MM.1S (cell line): Measurements from ENCODE around the gene SEC24C.

Source experiments
- DNase-seq: peaks from one replicate; pipeline ENCODE4 v3.0.0-alpha.2; 2015
- H2AFZ ChIP-seq: fragments of 300-600 bp; sonication (generic); 2 replicates; pipeline ENCODE4 v1.6.0; 2016; ENCODE audit warnings: antibody characterized with exemption, low read length
- H3F3A ChIP-seq: fragments of 300-600 bp; sonication (generic); 2 replicates; pipeline ENCODE4 v1.6.1; 2016; ENCODE audit warnings: mild to moderate bottlenecking, antibody characterized with exemption, low read length, moderate library complexity, mixed read lengths; ENCODE audit not compliant: insufficient read depth
- H3K27ac ChIP-seq: fragments of 300-600 bp; sonication (generic); 2 replicates; pipeline ENCODE4 v1.5.1; 2016; ENCODE audit warnings: mild to moderate bottlenecking, low read length
- H3K27me3 ChIP-seq: fragments of 300-600 bp; sonication (generic); replicated peaks from 2 replicates; pipeline ENCODE4 v1.6.0; 2016; ENCODE audit warnings: low read length; ENCODE audit not compliant: insufficient read depth
- H3K36me3 ChIP-seq: fragments of 300-600 bp; sonication (generic); replicated peaks from 2 replicates; pipeline ENCODE4 v1.6.1; 2016; ENCODE audit warnings: mild to moderate bottlenecking, low read length, mixed read lengths; ENCODE audit not compliant: insufficient read depth
- H3K4me1 ChIP-seq: fragments of 300-600 bp; sonication (generic); 2 replicates; pipeline ENCODE4 v1.6.1; 2016; ENCODE audit warnings: low read length, mixed read lengths
- H3K4me2 ChIP-seq: fragments of 300-600 bp; sonication (generic); 2 replicates; pipeline ENCODE4 v1.6.0; 2016; ENCODE audit warnings: low read depth, low read length
- H3K4me3 ChIP-seq: fragments of 300-600 bp; sonication (generic); 2 replicates; pipeline ENCODE4 v1.5.1; 2016; ENCODE audit warnings: low read length, mixed read lengths
- H3K79me2 ChIP-seq: fragments of 300-600 bp; sonication (generic); 2 replicates; pipeline ENCODE4 v1.6.1; 2016; ENCODE audit warnings: mixed run types, low read length, mixed read lengths
- H3K9ac ChIP-seq: fragments of 300-600 bp; sonication (generic); 2 replicates; pipeline ENCODE4 v1.6.1; 2016; ENCODE audit warnings: low read length, mixed read lengths
- H3K9me2 ChIP-seq: fragments of 300-600 bp; sonication (generic); replicated peaks from 2 replicates; pipeline ENCODE4 v1.6.1; 2016; ENCODE audit warnings: mild to moderate bottlenecking, low read length, mixed read lengths; ENCODE audit not compliant: insufficient read depth
- H3K9me3 ChIP-seq: fragments of 300-600 bp; sonication (generic); replicated peaks from 2 replicates; pipeline ENCODE4 v1.6.1; 2016; ENCODE audit warnings: mild to moderate bottlenecking, low read length, mixed read lengths; ENCODE audit not compliant: insufficient read depth
- H4K20me1 ChIP-seq: fragments of 300-600 bp; sonication (generic); 2 replicates; pipeline ENCODE4 v1.6.1; 2016; ENCODE audit warnings: mild to moderate bottlenecking, low read length, moderate library complexity, mixed read lengths; ENCODE audit not compliant: insufficient read depth
- CTCF ChIP-seq: fragments of 300-600 bp; sonication (generic); IDR thresholded peaks from 2 replicates; pipeline ENCODE4 v1.5.1; 2016; ENCODE audit warnings: antibody characterized with exemption, low read length, mixed read lengths
- EZH2 ChIP-seq: fragments of 300-600 bp; sonication (generic); optimal IDR thresholded peaks from 2 replicates; pipeline ENCODE3; 2017; ENCODE audit warnings: low read depth, mild to moderate bottlenecking, antibody characterized with exemption, low read length, mixed read lengths
- EZH2phosphoT487 ChIP-seq: fragments of 300-600 bp; sonication (generic); IDR thresholded peaks from 2 replicates; pipeline ENCODE4 v1.6.1; 2018; ENCODE audit warnings: antibody characterized with exemption, low read length

SEC24C gene

GRCh38 chr10:73746721-73747120 is 2.5 kb downstream of the SEC24C start:
- Histone ChIP-seq H3F3A (peaks cover 6% of the 10 kb centered on the region; the same call in 1 of the 2 replicates), H3K27me3 (no peaks in the 10 kb centered on the region), H3K36me3 (peaks cover 6% of the 10 kb centered on the region; the same call in 1 of the 2 replicates), H2AFZ (no peak overlapping the region), H3K9ac (no peak overlapping the region), H4K20me1 (0 out of 2 replicates have a peak, but pooled peaks cover 3% of the 10 kb centered on the region), H3K4me1 (peaks cover 21% of the 10 kb centered on the region), H3K9me2 (no peaks in the 10 kb centered on the region), H3K4me2 (no peak overlapping the region), H3K9me3 (no peaks in the 10 kb centered on the region), H3K27ac (no peak overlapping the region), H3K79me2 (peaks cover 93% of the 10 kb centered on the region), H3K4me3 (no peak overlapping the region)
- no peak for DNase-seq
- TF ChIP-seq EZH2, result no peak
- TF ChIP-seq EZH2phosphoT487, result no peak
- no peak for TF ChIP-seq CTCF

GRCh38 chr10:73750819-73751218 is 6.6 kb downstream of the SEC24C start:
- no peaks in the 10 kb centered on the region for H3K9me3 ChIP-seq
- H3K9me2 ChIP-seq, result no peaks in the 10 kb centered on the region
- H4K20me1 ChIP-seq, result 0 out of 2 replicates have a peak, but pooled peaks cover 3% of the 10 kb centered on the region
- TF ChIP-seq CTCF (no peak), EZH2phosphoT487 (no peak), EZH2 (no peak)
- H3K4me3 ChIP-seq, result no peak overlapping the region
- H3K9ac ChIP-seq, result no peak overlapping the region
- H3K4me2 ChIP-seq, result no peak overlapping the region
- no peak overlapping the region for H2AFZ ChIP-seq
- H3F3A ChIP-seq, result no peaks in the 10 kb centered on the region
- peaks cover 14% of the 10 kb centered on the region; the same call in 1 of the 2 replicates for H3K4me1 ChIP-seq
- H3K79me2 ChIP-seq, result peaks cover 76% of the 10 kb centered on the region
- H3K27me3 ChIP-seq, result no peaks in the 10 kb centered on the region
- H3K36me3 ChIP-seq, result peaks cover 10% of the 10 kb centered on the region; the same call in 1 of the 2 replicates
- no peak overlapping the region for H3K27ac ChIP-seq
- no peak for DNase-seq

GRCh38 chr10:73756183-73756582 is 12.0 kb downstream of the SEC24C start:
- no peak overlapping the region for H3K27ac ChIP-seq
- no peaks in the 10 kb centered on the region for H4K20me1 ChIP-seq
- no peak overlapping the region for H2AFZ ChIP-seq
- no peaks in the 10 kb centered on the region for H3K27me3 ChIP-seq
- TF ChIP-seq CTCF (no peak), EZH2phosphoT487 (no peak), EZH2 (no peak)
- peaks cover 58% of the 10 kb centered on the region for H3K79me2 ChIP-seq
- no peak overlapping the region for H3K4me2 ChIP-seq
- no peaks in the 10 kb centered on the region for H3K9me2 ChIP-seq
- H3F3A ChIP-seq, result peaks cover 18% of the 10 kb centered on the region
- H3K9me3 ChIP-seq, result no peaks in the 10 kb centered on the region
- DNase-seq, result no peak
- no peak overlapping the region for H3K4me3 ChIP-seq
- H3K4me1 ChIP-seq, result peaks cover 26% of the 10 kb centered on the region
- peaks cover 16% of the 10 kb centered on the region for H3K36me3 ChIP-seq
- no peak overlapping the region for H3K9ac ChIP-seq
